CD4-positive, alpha-beta memory T cell (primary cell): Measurements from ENCODE around the gene MATR3. TPM values are rescaled to one million over a fixed set of nuclear protein-coding genes. Genes with fewer than 3 reads are reported as not detected.

Source experiments
- CTCF ChIA-PET: fragments of 350-600 bp; sonication (Branson Sonifier 250); formaldehyde crosslinking; loops from one replicate; lab custom pipeline; 2021; ENCODE audit warnings: inconsistent platforms; ENCODE audit not compliant: partially characterized antibody; lab: Charles Lee
- POLR2A ChIA-PET: fragments of 350-600 bp; sonication (Branson Sonifier 250); formaldehyde crosslinking; loops from one replicate; lab custom pipeline; 2021; ENCODE audit not compliant: partially characterized antibody; lab: Charles Lee
- DNase-seq, 5 donors: peaks; one replicate each; pipeline versions ENCODE4 v3.0.0 to v3.0.0-alpha.2; 2020 to 2022; ENCODE audit warnings: mixed read lengths in 1 of 5
- H3K27ac ChIP-seq: one replicate; pipeline ENCODE4 v1.7.0; 2013; ENCODE audit warnings: low read depth, low read length
- H3K27me3 ChIP-seq: 2 replicates; pipeline ENCODE4 v1.7.0; 2013; ENCODE audit warnings: mild to moderate bottlenecking, low read length, moderate library complexity; ENCODE audit not compliant: insufficient read depth
- H3K36me3 ChIP-seq: 2 replicates; pipeline ENCODE4 v1.7.0; 2013; ENCODE audit warnings: mild to moderate bottlenecking, low read length, moderate library complexity; ENCODE audit not compliant: insufficient read depth
- H3K4me1 ChIP-seq: 2 replicates; pipeline ENCODE4 v1.7.0; 2013; ENCODE audit warnings: mild to moderate bottlenecking, low read length, moderate library complexity; ENCODE audit not compliant: insufficient read depth
- H3K4me3 ChIP-seq, 2 donors: one replicate each; pipeline ENCODE4 v1.7.0; 2013; ENCODE audit warnings: low read length in 2 of 2, mild to moderate bottlenecking in 1 of 2
- H3K9me3 ChIP-seq, 2 donors: one replicate each; pipeline ENCODE4 v1.7.0; 2013; ENCODE audit warnings: low read length in 2 of 2, control low read depth in 1 of 2; ENCODE audit not compliant: control insufficient read depth in 1 of 2
- H3K27ac Mint-ChIP-seq, 7 donors: one replicate each; pipeline ENCODE4 v1.8.0; 2020 to 2021; ENCODE audit warnings: mixed read lengths in 7 of 7, mild to moderate bottlenecking in 6 of 7, inconsistent platforms in 3 of 7, moderate library complexity in 3 of 7
- H3K27me3 Mint-ChIP-seq, 2 donors: one replicate each; pipeline ENCODE4 v1.8.0; 2020 to 2021; ENCODE audit warnings: mixed read lengths in 2 of 2
- H3K36me3 Mint-ChIP-seq, 2 donors: one replicate each; pipeline ENCODE4 v1.8.0; 2020 to 2021; ENCODE audit warnings: mixed read lengths in 2 of 2, inconsistent platforms in 1 of 2, mild to moderate bottlenecking in 1 of 2
- H3K4me1 Mint-ChIP-seq, 4 donors: one replicate each; pipeline ENCODE4 v1.8.0; 2020 to 2021; ENCODE audit warnings: mixed read lengths in 4 of 4, mild to moderate bottlenecking in 1 of 4
- H3K4me3 Mint-ChIP-seq, 8 donors: one replicate each; pipeline ENCODE4 v1.8.0; 2020 to 2021; ENCODE audit warnings: mixed read lengths in 8 of 8, mild to moderate bottlenecking in 7 of 8, moderate library complexity in 6 of 8, inconsistent platforms in 3 of 8
- H3K9me3 Mint-ChIP-seq, 8 donors: one replicate each; pipeline ENCODE4 v1.8.0; 2020 to 2021; ENCODE audit warnings: mixed read lengths in 8 of 8, mild to moderate bottlenecking in 5 of 8, inconsistent platforms in 3 of 8, moderate library complexity in 1 of 8
- intact Hi-C: fragments of 100-400 bp; cut with micrococcal nuclease; formaldehyde crosslinking; loops from one replicate; pipeline ENCODE4 v1.15.1; 2023
- polyA plus RNA-seq, 2 donors: library from polyadenylated mRNA; unstranded; fragments of 300-500 nt; fragmentation: Illumina TruSeq; gene quantifications; one replicate each; pipeline ENCODE4 v1.2.3, GENCODE V29; 2021
- total RNA-seq, 2 experiments: library from RNA; stranded (reverse); gene quantifications; one replicate each; pipeline ENCODE4 v1.2.3, GENCODE V29; 2021

The MATR3 gene
- total and polyA plus RNA-seq, 4 experiments from 2014 or later = 228 to 419 (median 316) TPM

DNA sequence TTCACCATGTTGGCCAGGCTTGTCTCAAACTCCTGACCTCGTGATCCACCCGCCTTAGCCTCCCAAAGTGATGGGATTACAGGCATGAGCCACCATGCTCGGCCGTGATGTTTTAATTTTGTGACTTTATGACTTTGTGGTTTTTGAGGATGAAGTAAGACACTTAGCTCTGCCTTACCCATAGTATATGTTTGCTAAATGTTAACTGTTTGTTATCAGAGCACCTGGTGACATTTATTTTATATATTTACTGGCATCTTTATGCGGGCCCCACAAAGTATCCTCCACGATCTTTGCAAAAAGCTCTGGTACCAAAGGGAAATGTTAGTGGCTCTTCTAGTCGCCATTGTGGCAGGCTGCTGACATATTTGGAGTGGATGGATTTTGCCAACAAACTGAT, 82.8 kb downstream of the MATR3 start:
- no peak for DNase-seq
- H3K27ac ChIP-seq = no peak overlapping the region
- H3K9me3 ChIP-seq = no peaks in the 10 kb centered on the region
- Mint-ChIP-seq H3K4me1 (peaks cover 0 to 6% (median under 1%) of the 10 kb centered on the region in 4 donors), H3K9me3 (no peaks in the 10 kb centered on the region), H3K27me3 (no peaks in the 10 kb centered on the region), H3K36me3 (peaks cover 18 to 19% of the 10 kb centered on the region in 2 donors), H3K4me3 (no peak overlapping the region), H3K27ac (no peak overlapping the region)
- H3K4me3 ChIP-seq = no peak overlapping the region
- peaks cover 9% of the 10 kb centered on the region for H3K36me3 ChIP-seq
- no peaks in the 10 kb centered on the region for H3K27me3 ChIP-seq
- ChIA-PET POLR2A (interaction anchor here (1.7 kb wide), 1 partner anchor 14 kb away, joined by 4 read pairs; no protein-coding TSS in a partner anchor), CTCF (no interaction called here)
- intact Hi-C loops = no loop called here
- no peaks in the 10 kb centered on the region for H3K4me1 ChIP-seq

DNA sequence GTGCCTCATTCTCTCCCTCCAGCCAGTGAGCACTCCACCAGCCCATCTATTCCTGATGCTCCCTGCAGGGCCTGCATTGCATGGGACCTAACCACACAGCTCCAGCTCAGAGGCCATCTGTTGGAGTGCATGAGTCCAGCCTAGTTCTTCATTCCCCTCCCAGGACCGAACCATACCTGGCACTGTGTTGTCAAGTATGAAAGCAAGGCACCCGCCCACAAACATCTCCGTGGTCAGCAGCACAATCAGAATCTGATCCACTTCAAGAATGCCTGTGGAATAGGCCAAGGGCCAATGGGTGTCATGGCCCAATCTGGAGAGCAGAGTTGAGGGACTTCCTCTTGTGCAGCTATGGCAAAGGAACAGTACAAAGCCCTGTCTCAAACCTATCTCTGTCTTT, 83.7 kb downstream of the MATR3 start:
- CTCF ChIA-PET = no interaction called here
- no peak overlapping the region for H3K4me3 ChIP-seq
- H3K36me3 ChIP-seq = peaks cover under 1% of the 10 kb centered on the region
- no peaks in the 10 kb centered on the region for H3K4me1 ChIP-seq
- H3K27me3 ChIP-seq = no peaks in the 10 kb centered on the region
- H3K4me3 Mint-ChIP-seq = no peak overlapping the region
- peaks cover 0 to 6% (median under 1%) of the 10 kb centered on the region in 4 donors for H3K4me1 Mint-ChIP-seq
- H3K9me3 ChIP-seq = no peaks in the 10 kb centered on the region
- no peak for DNase-seq
- H3K9me3 Mint-ChIP-seq = no peaks in the 10 kb centered on the region
- intact Hi-C loops = no loop called here
- peak overlapping the region in 1 of 7 donors; percentile 50 for H3K27ac Mint-ChIP-seq
- H3K36me3 Mint-ChIP-seq = peaks cover 10 to 13% of the 10 kb centered on the region in 2 donors
- POLR2A ChIA-PET = interaction anchor here (1.7 kb wide), 1 partner anchor 13 kb away, joined by 4 read pairs; no protein-coding TSS in a partner anchor
- H3K27ac ChIP-seq = no peak overlapping the region
- no peaks in the 10 kb centered on the region for H3K27me3 Mint-ChIP-seq

- Mint-ChIP-seq H3K4me1 (peaks cover 0 to 6% (median under 1%) of the 10 kb centered on the region in 4 donors), H3K27me3 (no peaks in the 10 kb centered on the region), H3K27ac (no peak overlapping the region), H3K9me3 (no peaks in the 10 kb centered on the region), H3K4me3 (no peak overlapping the region), H3K36me3 (peaks cover 5 to 12% of the 10 kb centered on the region in 2 donors)
- no peak for DNase-seq
- ChIA-PET POLR2A (no interaction called here), CTCF (no interaction called here)
- Histone ChIP-seq H3K4me3 (no peak overlapping the region), H3K27ac (no peak overlapping the region), H3K9me3 (no peaks in the 10 kb centered on the region), H3K4me1 (no peaks in the 10 kb centered on the region), H3K27me3 (no peaks in the 10 kb centered on the region), H3K36me3 (no peaks in the 10 kb centered on the region)
- intact Hi-C loops = no loop called here
Measured at GRCh38 chr5:139378101-139378825, 84.7 kb downstream of the MATR3 start.

DNA sequence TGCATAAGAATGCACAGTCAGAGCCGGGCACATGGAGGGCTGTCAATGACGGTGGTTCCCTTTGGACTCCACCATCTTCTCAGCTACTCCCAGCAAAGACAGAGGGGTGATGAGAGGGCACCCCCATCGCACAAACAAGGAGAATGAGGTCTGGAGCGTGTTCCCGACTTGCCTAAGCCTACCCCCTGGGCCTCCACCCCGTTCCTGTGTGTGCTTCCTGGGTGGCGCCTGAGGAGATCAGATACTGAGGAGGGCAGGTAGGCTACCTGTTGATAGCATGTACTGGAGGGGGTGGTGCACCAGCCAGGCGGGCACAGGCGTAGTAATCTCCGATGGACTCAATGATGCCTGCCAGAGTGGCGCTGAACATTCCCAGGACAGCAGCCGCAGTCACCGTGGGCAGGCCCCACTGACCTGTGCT, 85.4 kb downstream of the MATR3 start:
- H3K27ac ChIP-seq = no peak overlapping the region
- H3K27me3 ChIP-seq = no peaks in the 10 kb centered on the region
- Mint-ChIP-seq H3K9me3 (no peaks in the 10 kb centered on the region), H3K27ac (peak overlapping the region in 2 of 7 donors; percentile 52 to 69), H3K4me3 (no peak overlapping the region), H3K36me3 (peaks cover 2 to 6% of the 10 kb centered on the region in 2 donors), H3K4me1 (peaks cover 0 to 4% (median under 1%) of the 10 kb centered on the region in 4 donors), H3K27me3 (no peaks in the 10 kb centered on the region)
- H3K9me3 ChIP-seq = no peaks in the 10 kb centered on the region
- ChIA-PET POLR2A (no interaction called here), CTCF (no interaction called here)
- H3K4me3 ChIP-seq = no peak overlapping the region
- intact Hi-C loops = no loop called here
- no peaks in the 10 kb centered on the region for H3K4me1 ChIP-seq
- no peak for DNase-seq
- no peaks in the 10 kb centered on the region for H3K36me3 ChIP-seq

DNA sequence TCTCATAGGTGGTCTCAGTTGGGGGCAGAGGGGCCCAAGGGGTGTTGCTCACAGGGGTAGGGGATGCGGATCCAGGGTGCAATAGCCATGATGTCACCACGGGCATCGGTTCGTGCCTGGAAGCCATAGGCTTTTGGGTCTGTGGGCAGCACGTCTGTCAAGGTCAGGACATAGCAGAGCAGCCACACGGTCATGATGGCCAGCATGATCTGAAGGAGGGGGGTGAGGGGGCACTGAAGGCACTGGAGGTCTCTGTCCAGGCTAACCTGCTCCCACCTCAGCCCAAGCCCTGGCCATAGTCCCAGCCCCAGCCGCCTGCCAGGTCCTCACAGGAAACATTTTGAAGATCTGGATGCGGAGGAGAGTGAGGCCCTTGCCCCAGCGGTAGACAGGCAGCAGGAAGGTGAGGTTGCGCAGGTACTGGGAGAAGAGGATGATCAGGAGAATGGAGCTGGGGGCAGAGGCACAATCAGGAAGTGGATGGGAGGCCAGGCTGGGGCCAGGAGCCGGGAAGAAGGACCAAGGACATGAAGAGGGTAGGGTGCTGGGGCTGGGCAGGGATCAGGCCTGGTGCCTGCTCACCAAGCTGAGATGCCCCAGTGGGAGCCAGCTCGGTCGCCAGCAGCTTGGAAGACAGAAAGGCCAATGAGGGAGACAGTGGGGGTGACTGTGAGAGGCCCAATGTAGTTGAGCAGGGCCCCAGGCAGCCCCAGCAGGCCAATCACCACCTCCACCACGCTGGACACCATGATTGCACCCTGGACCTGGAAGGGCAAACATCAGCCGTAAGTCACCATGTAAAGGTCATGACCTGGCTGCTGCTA, 86.3 kb downstream of the MATR3 start:
- CTCF ChIA-PET = no interaction called here
- intact Hi-C loops = no loop called here
- H3K27ac Mint-ChIP-seq = peak overlapping the region in 2 of 7 donors; percentile 34 to 63

More for the DNA sequence above, 86.3 kb downstream of the MATR3 start:
- H3K9me3 ChIP-seq = no peaks in the 10 kb centered on the region
- DNase-seq = no peak
- Mint-ChIP-seq H3K36me3 (peaks cover 3 to 4% of the 10 kb centered on the region in 2 donors), H3K9me3 (no peaks in the 10 kb centered on the region), H3K4me1 (peaks cover 5 to 11% (median 7%) of the 10 kb centered on the region in 4 donors), H3K4me3 (no peak overlapping the region), H3K27me3 (no peaks in the 10 kb centered on the region)
- peaks cover 9% of the 10 kb centered on the region for H3K4me1 ChIP-seq
- H3K27me3 ChIP-seq = no peaks in the 10 kb centered on the region
- no peak overlapping the region for H3K4me3 ChIP-seq
- H3K36me3 ChIP-seq = no peaks in the 10 kb centered on the region
- H3K27ac ChIP-seq = no peak overlapping the region
- POLR2A ChIA-PET = no interaction called here

Other genes starting within 250 kb of the MATR3 start
- 10 to 100 TPM; 16.4 to 16.7 TPM for gene SIL1, start 95.4 kb upstream of the MATR3 start, total RNA-seq
- 10 to 100 TPM; 12.2 to 12.3 TPM for gene SIL1, start 95.4 kb upstream of the MATR3 start, polyA plus RNA-seq
- gene PAIP2, start 48.1 kb downstream of the MATR3 start, total RNA-seq = 100 to 1,000 TPM; 109 to 112 TPM
- 100 to 1,000 TPM; 309 to 503 TPM for gene PAIP2, start 48.1 kb downstream of the MATR3 start, polyA plus RNA-seq
- gene SLC23A1, start 89.6 kb downstream of the MATR3 start, total RNA-seq = not detected
- not detected for gene SLC23A1, start 89.6 kb downstream of the MATR3 start, polyA plus RNA-seq
- gene MZB1, start 96.2 kb downstream of the MATR3 start, total RNA-seq = 1 to 10 TPM in 1 of 2 experiments, under 1 TPM in 1; 0.93 to 1.1 TPM
- 1 to 10 TPM in 1 of 2 donors, under 1 TPM in 1; 0.84 to 8.2 TPM for gene MZB1, start 96.2 kb downstream of the MATR3 start, polyA plus RNA-seq
- 1 to 10 TPM; 1.2 to 1.3 TPM for gene PROB1, start 101.4 kb downstream of the MATR3 start, total RNA-seq
- under 1 TPM; 0.11 to 0.23 TPM for gene PROB1, start 101.4 kb downstream of the MATR3 start, polyA plus RNA-seq
- 1 to 10 TPM; 5.6 to 7.5 TPM for gene SPATA24, start 110.3 kb downstream of the MATR3 start, total RNA-seq
- 1 to 10 TPM; 4.2 to 5.6 TPM for gene SPATA24, start 110.3 kb downstream of the MATR3 start, polyA plus RNA-seq
- gene DNAJC18, start 145.8 kb downstream of the MATR3 start, total RNA-seq = 1 to 10 TPM; 6.2 to 7.3 TPM
- 1 to 10 TPM; 1.8 to 6.5 TPM for gene DNAJC18, start 145.8 kb downstream of the MATR3 start, polyA plus RNA-seq
- under 1 TPM; 0.32 to 0.33 TPM for gene ECSCR, start 169.0 kb downstream of the MATR3 start, total RNA-seq
- not detected for gene ECSCR, start 169.0 kb downstream of the MATR3 start, polyA plus RNA-seq
- 1 to 10 TPM; 1.1 to 1.2 TPM for gene SMIM33, start 177.3 kb downstream of the MATR3 start, total RNA-seq
- gene SMIM33, start 177.3 kb downstream of the MATR3 start, polyA plus RNA-seq = under 1 TPM; 0.31 to 0.94 TPM
- gene STING1, start 189.0 kb downstream of the MATR3 start, total RNA-seq = 100 to 1,000 TPM; 141 to 144 TPM
- 100 to 1,000 TPM; 124 to 176 TPM for gene STING1, start 189.0 kb downstream of the MATR3 start, polyA plus RNA-seq